ENCODE data around the gene PREPL.

The PREPL gene

DNA sequence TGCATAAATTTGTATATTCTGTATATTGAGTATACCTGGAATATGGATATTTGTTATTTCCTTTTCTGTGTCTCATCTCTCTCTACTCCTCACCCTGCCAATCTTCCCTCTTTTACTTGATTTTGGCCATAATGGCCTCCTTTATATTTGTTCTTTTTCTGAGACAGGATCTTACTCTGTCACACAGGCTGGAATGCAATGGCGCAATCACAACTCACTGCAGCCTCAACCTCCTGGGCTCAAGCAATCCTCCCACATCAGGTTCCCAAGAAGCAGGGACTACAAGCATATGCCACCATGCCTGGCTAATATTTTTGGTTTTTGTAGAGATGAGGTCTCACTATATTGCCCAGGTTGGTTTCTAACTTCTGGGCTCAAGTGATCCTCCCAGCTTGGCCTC is 30.5 kb downstream of the PREPL start:
- no peak for TF ChIP-seq CTCF (IDR thresholded peaks at IDR 0.05; ENCODE audit: low read depth, low read length, missing control alignments)
- DNase-seq (ENCODE audit: extremely low read depth, low read depth): no peak
- H3K4me3 ChIP-seq (replicated peaks; ENCODE audit: low read depth, low read length): no peak overlapping the region

DNA sequence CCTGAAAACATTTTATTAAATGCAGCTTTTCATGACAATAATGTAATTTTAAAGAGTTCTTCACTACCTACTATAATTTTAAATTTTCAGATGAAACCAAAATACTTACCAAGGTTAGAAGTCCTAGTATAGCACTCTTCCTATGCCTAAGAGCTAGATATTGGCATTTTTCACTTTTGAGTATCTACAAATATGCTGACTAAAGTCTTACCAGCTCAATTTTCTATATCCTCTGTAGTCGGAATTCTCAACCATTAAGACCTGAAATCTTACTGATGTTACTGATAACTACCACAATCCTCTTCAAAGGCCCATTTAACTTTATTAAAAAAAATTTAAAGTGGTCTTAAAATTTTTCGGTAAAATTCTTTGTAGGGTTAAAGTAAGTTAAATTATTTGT is 32.0 kb downstream of the PREPL start:
- DNase-seq (ENCODE audit: extremely low read depth, low read depth): no peak
- no peak for TF ChIP-seq CTCF (IDR thresholded peaks at IDR 0.05; ENCODE audit: low read depth, low read length, missing control alignments)
- H3K4me3 ChIP-seq (replicated peaks; ENCODE audit: low read depth, low read length): no peak overlapping the region

- TF ChIP-seq CTCF (IDR thresholded peaks at IDR 0.05; ENCODE audit: low read depth, low read length, missing control alignments): no peak
- no peak for DNase-seq (ENCODE audit: extremely low read depth, low read depth)
- H3K4me3 ChIP-seq (replicated peaks; ENCODE audit: low read depth, low read length): no peak overlapping the region
Measured at GRCh38 chr2:44328750-44329149, 32.5 kb downstream of the PREPL start.

- TF ChIP-seq CTCF (IDR thresholded peaks at IDR 0.05; ENCODE audit: low read depth, low read length, missing control alignments): no peak
- DNase-seq (ENCODE audit: extremely low read depth, low read depth): no peak
- no peak overlapping the region for H3K4me3 ChIP-seq (replicated peaks; ENCODE audit: low read depth, low read length)
Measured at GRCh38 chr2:44326548-44327264, 34.6 kb downstream of the PREPL start.

- no peak for TF ChIP-seq CTCF (IDR thresholded peaks at IDR 0.05; ENCODE audit: low read depth, low read length, missing control alignments)
- no peak overlapping the region for H3K4me3 ChIP-seq (replicated peaks; ENCODE audit: low read depth, low read length)
- no peak for DNase-seq (ENCODE audit: extremely low read depth, low read depth)
Measured at GRCh38 chr2:44325897-44326296, 35.4 kb downstream of the PREPL start.

DNA sequence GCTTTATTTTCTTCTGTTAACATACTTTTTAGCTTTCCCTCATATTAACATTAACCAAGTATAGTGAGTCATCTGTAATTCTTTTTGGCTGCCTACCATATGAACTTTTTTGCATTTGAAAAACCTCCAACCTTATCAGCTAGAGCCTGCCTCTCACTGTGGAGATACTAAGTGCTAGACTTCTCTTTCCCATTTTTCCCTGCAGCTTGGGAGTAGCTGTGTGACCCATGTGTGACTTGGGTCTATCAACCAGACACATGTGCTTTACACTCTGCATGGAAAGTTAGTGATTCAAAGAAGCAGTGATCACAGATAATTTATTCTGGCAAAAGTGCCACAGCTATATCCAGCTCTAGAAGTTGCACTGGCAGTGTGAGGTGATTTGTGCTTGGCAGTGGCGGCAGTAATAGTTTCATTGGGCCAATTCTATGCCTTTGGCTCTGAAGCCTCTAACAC is 36.3 kb downstream of the PREPL start:
- no peak for TF ChIP-seq CTCF (IDR thresholded peaks at IDR 0.05; ENCODE audit: low read depth, low read length, missing control alignments)
- DNase-seq (ENCODE audit: extremely low read depth, low read depth): peak; percentile 14
- no peak overlapping the region for H3K4me3 ChIP-seq (replicated peaks; ENCODE audit: low read depth, low read length)

- no peak for TF ChIP-seq CTCF (IDR thresholded peaks at IDR 0.05; ENCODE audit: low read depth, low read length, missing control alignments)
- no peak overlapping the region for H3K4me3 ChIP-seq (replicated peaks; ENCODE audit: low read depth, low read length)
- no peak for DNase-seq (ENCODE audit: extremely low read depth, low read depth)
Measured at GRCh38 chr2:44321360-44321759, 39.9 kb downstream of the PREPL start.

All from HFF-Myc (cell line).